ENCODE measurements around the gene IQCC. TPM values are rescaled to one million over a fixed set of nuclear protein-coding genes. Genes with fewer than 3 reads are reported as not detected.

The IQCC gene
- total RNA-seq, 2 donors from 2014 or later = 4.7 to 6.3 TPM

- Mint-ChIP-seq H3K27me3 (ENCODE audit: insufficient read depth) (no peaks in the 10 kb centered on the region), H3K9me3 (no peaks in the 10 kb centered on the region), H3K27ac (peak overlapping the region; percentile 22), H3K4me1 (peaks cover 29% of the 10 kb centered on the region), H3K36me3 (ENCODE audit: low read depth) (peaks cover 41% of the 10 kb centered on the region), H3K4me3 (peak overlapping the region; percentile 83)
- DNase-seq = no peak
- Histone ChIP-seq H3K27me3 (ENCODE audit: control insufficient read depth, insufficient read depth, low read length, poor library complexity, severe bottlenecking) (no peaks in the 10 kb centered on the region), H3K9me3 (ENCODE audit: control insufficient read depth, low read length) (no peaks in the 10 kb centered on the region), H3K27ac (ENCODE audit: low read depth, low read length) (no peak overlapping the region), H3K36me3 (ENCODE audit: control insufficient read depth, insufficient read depth, low read length) (peaks cover 51% of the 10 kb centered on the region), H3K9ac (ENCODE audit: extremely low read depth, low read length, poor library complexity, severe bottlenecking) (peak overlapping the region; percentile 84), H3K4me1 (ENCODE audit: control insufficient read depth, insufficient read depth, low read length) (no peaks in the 10 kb centered on the region), H3K4me3 (ENCODE audit: low read length) (peak overlapping the region; percentile 94)
- TF ChIP-seq CTCF (conservative IDR thresholded peaks at IDR 0.05) = no peak
- 95 to 100% methylated on average over 8 to 9 of the region's 9 CpGs for WGBS, 2 experiments (ENCODE audit: insufficient coverage in 1 of 2, insufficient read length in 1 of 2)
These were observed 24.4 kb upstream of the IQCC start for GRCh38 chr1:32181065-32181464.

GRCh38 chr1:32181563-32181962 is 23.9 kb upstream of the IQCC start:
- Mint-ChIP-seq H3K4me1 (peaks cover 29% of the 10 kb centered on the region), H3K9me3 (no peaks in the 10 kb centered on the region), H3K4me3 (peak overlapping the region; percentile 83), H3K27ac (peak overlapping the region; percentile 22), H3K36me3 (ENCODE audit: low read depth) (peaks cover 44% of the 10 kb centered on the region), H3K27me3 (ENCODE audit: insufficient read depth) (no peaks in the 10 kb centered on the region)
- WGBS, 2 experiments (ENCODE audit: insufficient coverage in 1 of 2, insufficient read length in 1 of 2) = 95 to 98% methylated on average over 4 to 5 of the region's 5 CpGs
- no peaks in the 10 kb centered on the region for H3K27me3 ChIP-seq (ENCODE audit: control insufficient read depth, insufficient read depth, low read length, poor library complexity, severe bottlenecking)
- DNase-seq = no peak
- no peak overlapping the region for H3K9ac ChIP-seq (ENCODE audit: extremely low read depth, low read length, poor library complexity, severe bottlenecking)
- H3K9me3 ChIP-seq (ENCODE audit: control insufficient read depth, low read length) = no peaks in the 10 kb centered on the region
- H3K36me3 ChIP-seq (ENCODE audit: control insufficient read depth, insufficient read depth, low read length) = peaks cover 51% of the 10 kb centered on the region
- no peak overlapping the region for H3K27ac ChIP-seq (ENCODE audit: low read depth, low read length)
- TF ChIP-seq CTCF (conservative IDR thresholded peaks at IDR 0.05) = no peak
- peak overlapping the region; percentile 94 for H3K4me3 ChIP-seq (ENCODE audit: low read length)
- H3K4me1 ChIP-seq (ENCODE audit: control insufficient read depth, insufficient read depth, low read length) = no peaks in the 10 kb centered on the region

GRCh38 chr1:32182060-32182459 is 23.4 kb upstream of the IQCC start:
- Histone ChIP-seq H3K36me3 (ENCODE audit: control insufficient read depth, insufficient read depth, low read length) (peaks cover 55% of the 10 kb centered on the region), H3K4me1 (ENCODE audit: control insufficient read depth, insufficient read depth, low read length) (no peaks in the 10 kb centered on the region), H3K9ac (ENCODE audit: extremely low read depth, low read length, poor library complexity, severe bottlenecking) (no peak overlapping the region), H3K27me3 (ENCODE audit: control insufficient read depth, insufficient read depth, low read length, poor library complexity, severe bottlenecking) (no peaks in the 10 kb centered on the region), H3K4me3 (ENCODE audit: low read length) (no peak overlapping the region), H3K9me3 (ENCODE audit: control insufficient read depth, low read length) (no peaks in the 10 kb centered on the region), H3K27ac (ENCODE audit: low read depth, low read length) (no peak overlapping the region)
- no peak for TF ChIP-seq CTCF (conservative IDR thresholded peaks at IDR 0.05)
- WGBS, 2 experiments (ENCODE audit: insufficient coverage in 1 of 2, insufficient read length in 1 of 2) = 83 to 93% methylated on average over 3 to 6 of the region's 6 CpGs
- H3K36me3 Mint-ChIP-seq (ENCODE audit: low read depth) = peaks cover 44% of the 10 kb centered on the region
- no peak for DNase-seq
- no peaks in the 10 kb centered on the region for H3K9me3 Mint-ChIP-seq
- no peaks in the 10 kb centered on the region for H3K27me3 Mint-ChIP-seq (ENCODE audit: insufficient read depth)
- H3K27ac Mint-ChIP-seq = no peak overlapping the region
- H3K4me3 Mint-ChIP-seq = no peak overlapping the region
- peaks cover 29% of the 10 kb centered on the region for H3K4me1 Mint-ChIP-seq
